Measurements from ENCODE around the gene WNT6. TPM values are rescaled to one million over a fixed set of nuclear protein-coding genes. Genes with fewer than 3 reads are reported as not detected.

The WNT6 gene
- total RNA-seq, 2 donors from 2014 or later = 0.25 to 0.37 TPM

- no peak overlapping the region for H3K9ac ChIP-seq (ENCODE audit: low read depth in 2 of 2, low read length in 2 of 2)
- TF ChIP-seq CTCF (IDR thresholded peaks at IDR 0.05) = no peak
- no peaks in the 10 kb centered on the region for H3K4me1 ChIP-seq
- no peak overlapping the region for H3K27ac ChIP-seq
- intact Hi-C loops (cut with DNase I) = no loop called here
- H3K9me3 ChIP-seq = no peaks in the 10 kb centered on the region
- no peaks in the 10 kb centered on the region for H3K36me3 ChIP-seq
- DNase-seq = no peak
- H3K27me3 ChIP-seq = peaks cover 48% of the 10 kb centered on the region
- no peak overlapping the region for H3K4me3 ChIP-seq
Observed at GRCh38 chr2:218855305-218856166, 4.1 kb upstream of the WNT6 start.

- no peak for TF ChIP-seq CTCF (IDR thresholded peaks at IDR 0.05)
- H3K27ac ChIP-seq = no peak overlapping the region
- H3K4me1 ChIP-seq = no peaks in the 10 kb centered on the region
- intact Hi-C loops (cut with DNase I) = no loop called here
- no peaks in the 10 kb centered on the region for H3K9me3 ChIP-seq
- no peak for DNase-seq
- H3K4me3 ChIP-seq = no peak overlapping the region
- no peak overlapping the region for H3K9ac ChIP-seq (ENCODE audit: low read depth in 2 of 2, low read length in 2 of 2)
- H3K27me3 ChIP-seq = peaks cover 55% of the 10 kb centered on the region
- no peaks in the 10 kb centered on the region for H3K36me3 ChIP-seq
Observed at GRCh38 chr2:218856167-218856895, 3.3 kb upstream of the WNT6 start.

GRCh38 chr2:218856896-218857243 is 2.7 kb upstream of the WNT6 start:
- Histone ChIP-seq H3K9me3 (no peaks in the 10 kb centered on the region), H3K36me3 (no peaks in the 10 kb centered on the region), H3K4me1 (no peaks in the 10 kb centered on the region), H3K4me3 (no peak overlapping the region), H3K27ac (no peak overlapping the region), H3K27me3 (peaks cover 61% of the 10 kb centered on the region), H3K9ac (ENCODE audit: low read depth in 2 of 2, low read length in 2 of 2) (no peak overlapping the region)
- intact Hi-C loops (cut with DNase I) = no loop called here
- no peak for DNase-seq
- no peak for TF ChIP-seq CTCF (IDR thresholded peaks at IDR 0.05)

GRCh38 chr2:218857371-218858137 is 2.1 kb upstream of the WNT6 start:
- no peaks in the 10 kb centered on the region for H3K4me1 ChIP-seq
- peaks cover 66% of the 10 kb centered on the region for H3K27me3 ChIP-seq
- H3K9me3 ChIP-seq = no peaks in the 10 kb centered on the region
- TF ChIP-seq CTCF (IDR thresholded peaks at IDR 0.05) = no peak
- H3K4me3 ChIP-seq = no peak overlapping the region
- DNase-seq = no peak
- no peak overlapping the region for H3K9ac ChIP-seq (ENCODE audit: low read depth in 2 of 2, low read length in 2 of 2)
- H3K27ac ChIP-seq = no peak overlapping the region
- intact Hi-C loops (cut with DNase I) = no loop called here
- no peaks in the 10 kb centered on the region for H3K36me3 ChIP-seq

- no peak for DNase-seq
- H3K27me3 ChIP-seq = peaks cover 65% of the 10 kb centered on the region
- intact Hi-C loops (cut with DNase I) = no loop called here
Observed at GRCh38 chr2:218858138-218858445, 1.5 kb upstream of the WNT6 start.

More at GRCh38 chr2:218858138-218858445, 1.5 kb upstream of the WNT6 start:
- Histone ChIP-seq H3K4me1 (no peaks in the 10 kb centered on the region), H3K9me3 (no peaks in the 10 kb centered on the region), H3K9ac (ENCODE audit: low read depth in 2 of 2, low read length in 2 of 2) (no peak overlapping the region), H3K4me3 (no peak overlapping the region), H3K36me3 (no peaks in the 10 kb centered on the region), H3K27ac (no peak overlapping the region)
- no peak for TF ChIP-seq CTCF (IDR thresholded peaks at IDR 0.05)
